GM21367 (cell line): Measurements from ENCODE around the gene NTRK3.

ENCODE experiments used
- ATAC-seq: cut with Tn5 transposase; IDR thresholded peaks from one replicate; pipeline ENCODE4 v1.9.1; 2021; ENCODE audit not compliant: unreplicated experiment

The NTRK3 gene

DNA sequence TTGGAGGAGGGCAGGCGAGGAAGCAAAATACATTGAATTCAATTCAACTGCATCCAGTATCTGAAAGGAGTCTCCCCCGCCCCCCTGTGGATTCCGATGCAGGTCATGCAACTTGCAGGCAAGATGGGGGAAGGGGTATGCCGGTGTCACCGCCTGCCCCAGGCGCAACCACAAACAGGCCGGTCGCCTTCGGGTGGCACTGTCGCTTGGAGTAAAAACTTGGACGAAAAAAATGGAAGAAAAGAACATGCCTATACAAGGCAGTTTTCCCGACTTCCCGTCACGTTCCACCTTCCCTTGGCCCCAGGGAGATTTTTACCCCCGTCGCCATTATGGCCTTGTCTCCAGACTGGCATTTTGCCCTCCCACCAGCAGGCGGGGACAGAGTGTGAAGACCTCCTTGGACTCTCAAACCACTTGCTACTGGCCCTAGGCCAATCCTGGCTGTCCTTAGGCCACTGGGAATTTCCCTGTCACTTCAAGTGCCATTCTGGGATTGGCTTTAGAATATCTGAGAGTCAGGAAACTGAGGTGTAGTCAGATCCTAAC, 1.6 kb upstream of the NTRK3 start:
- no peak for ATAC-seq

DNA sequence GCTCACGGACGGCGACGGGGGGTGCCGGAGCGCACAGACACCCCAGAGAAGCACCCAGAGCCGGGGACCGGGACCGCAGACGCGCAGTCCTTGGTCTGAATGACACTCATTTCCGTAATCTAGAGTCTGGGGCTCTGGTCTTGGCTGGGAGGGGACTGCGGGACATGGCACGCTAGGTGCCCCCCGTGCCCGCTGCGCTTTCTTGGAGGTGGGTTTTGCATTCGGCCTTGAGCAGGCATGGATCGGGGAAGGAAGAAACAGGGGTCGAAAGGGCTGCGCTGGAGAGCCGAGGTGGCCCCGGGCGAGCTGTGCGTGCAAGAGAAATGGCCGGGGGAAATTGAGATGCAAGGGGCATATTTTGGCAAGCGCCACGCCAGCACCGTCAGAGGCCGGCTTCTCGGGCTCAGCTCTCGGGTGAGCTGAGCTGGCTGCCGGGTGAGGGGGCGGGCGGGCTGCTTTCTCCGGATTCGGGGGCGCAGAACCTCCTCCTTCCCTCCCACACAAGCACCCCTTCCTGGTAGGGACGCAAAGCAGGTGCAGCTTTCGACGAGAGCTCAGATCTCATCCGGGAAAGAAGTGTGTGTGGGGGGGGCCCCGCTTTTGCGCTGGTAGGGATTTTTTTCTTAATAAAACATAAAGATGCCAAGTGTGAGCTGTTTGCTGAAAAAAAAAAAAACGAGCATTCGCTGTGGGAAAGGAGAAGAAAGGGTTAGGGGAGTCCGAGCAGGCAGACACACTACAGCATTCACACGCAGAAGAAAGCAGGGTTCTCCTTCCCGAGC, 963 bp upstream of the NTRK3 start:
- no peak for ATAC-seq

DNA sequence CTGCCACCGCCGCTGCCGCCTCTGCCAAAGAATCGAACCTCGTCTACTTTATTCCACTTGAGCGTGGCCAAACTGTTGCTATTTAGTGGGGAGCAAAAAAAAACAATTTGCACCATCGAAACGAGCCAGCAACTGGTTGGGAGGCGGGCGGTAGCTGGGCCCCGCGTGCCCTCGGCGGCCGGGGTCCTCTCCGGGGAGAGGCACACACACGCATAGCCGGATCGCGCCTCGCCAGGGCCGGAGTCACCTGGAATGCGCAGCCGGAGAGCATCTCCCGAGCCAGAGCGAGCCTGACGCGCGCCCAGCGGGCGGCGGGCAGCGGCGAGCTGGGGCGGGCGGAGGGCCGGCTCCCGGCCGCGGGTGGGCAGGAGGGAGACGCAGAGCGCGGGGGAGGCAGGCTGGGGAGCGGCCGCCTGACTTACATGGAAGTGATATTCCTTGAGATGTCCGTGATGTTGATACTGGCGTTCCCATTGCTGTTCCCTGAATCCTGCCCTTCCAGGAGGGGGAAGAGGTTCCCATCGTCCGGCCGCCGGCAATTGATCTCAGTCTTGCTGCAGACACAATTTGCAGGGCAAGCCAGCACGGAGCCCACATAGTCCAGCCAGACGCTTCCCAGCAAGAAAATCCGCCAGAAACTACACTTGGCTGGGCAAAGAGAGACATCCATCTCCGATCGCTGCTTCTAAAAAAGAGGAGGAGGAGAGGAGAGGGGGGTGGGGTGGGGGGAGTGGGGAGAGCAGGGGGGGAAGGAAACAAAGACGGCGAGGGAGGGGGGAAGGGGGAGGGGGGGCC, 858 bp downstream of the NTRK3 start:
- no peak for ATAC-seq

DNA sequence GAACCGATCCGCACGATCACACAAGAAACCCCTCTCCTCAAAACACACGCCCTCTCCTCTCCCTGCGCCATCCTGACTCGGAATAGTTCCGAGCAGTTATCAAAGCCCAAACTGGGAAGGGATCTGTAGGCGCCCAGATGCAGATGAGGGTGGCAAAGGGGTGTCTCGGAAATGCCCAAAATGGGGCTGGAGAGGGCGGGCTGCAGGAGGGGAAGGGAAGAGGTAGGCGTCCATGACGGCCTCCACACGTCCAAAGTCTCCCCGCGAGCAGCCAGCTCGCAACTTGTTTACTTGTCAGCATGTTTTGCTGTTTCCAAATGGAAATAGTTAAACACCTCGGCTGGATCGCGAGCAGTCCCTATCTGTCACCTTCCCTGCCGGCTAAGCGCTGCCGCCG, 1.5 kb downstream of the NTRK3 start:
- no peak for ATAC-seq

DNA sequence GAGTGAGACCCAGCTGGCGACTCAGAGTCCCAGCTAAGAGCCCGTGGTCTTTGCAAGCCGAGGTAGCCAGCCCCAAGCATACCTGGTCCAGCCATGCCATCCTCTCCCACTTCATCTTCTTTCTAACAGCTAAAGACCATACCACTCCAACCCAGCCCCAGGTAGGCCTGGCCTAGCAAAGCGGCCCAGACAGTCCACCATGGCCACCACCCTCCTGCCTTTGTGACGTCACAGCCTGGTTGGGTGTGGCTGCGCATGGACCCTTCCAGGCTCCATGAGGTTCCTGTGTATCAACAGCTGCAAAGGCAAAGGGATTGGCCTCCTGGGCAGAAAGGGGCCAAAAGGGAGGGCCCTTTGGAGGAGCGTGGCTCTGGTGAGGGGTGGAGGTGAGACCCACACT, 4.1 kb downstream of the NTRK3 start:
- ATAC-seq: no peak

DNA sequence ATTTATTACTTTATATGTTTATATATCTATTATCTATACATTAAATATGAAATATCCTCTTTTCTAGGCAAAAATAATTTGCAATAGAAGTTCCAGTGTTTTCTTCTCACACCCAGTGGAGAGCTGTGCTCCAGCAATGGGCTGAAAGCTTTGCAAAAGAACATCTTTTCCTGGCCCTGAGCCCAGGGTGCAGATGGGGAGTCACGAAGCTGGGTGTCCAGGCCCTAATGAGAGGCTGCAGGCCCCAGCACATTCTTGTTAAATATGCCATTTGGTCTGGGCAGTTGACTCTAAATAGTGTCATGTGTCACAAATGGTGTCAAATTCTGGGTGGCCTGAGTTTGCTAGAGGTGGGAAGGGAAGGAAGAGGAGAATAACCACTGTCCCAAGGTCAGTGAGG, 5.7 kb downstream of the NTRK3 start:
- ATAC-seq: no peak

DNA sequence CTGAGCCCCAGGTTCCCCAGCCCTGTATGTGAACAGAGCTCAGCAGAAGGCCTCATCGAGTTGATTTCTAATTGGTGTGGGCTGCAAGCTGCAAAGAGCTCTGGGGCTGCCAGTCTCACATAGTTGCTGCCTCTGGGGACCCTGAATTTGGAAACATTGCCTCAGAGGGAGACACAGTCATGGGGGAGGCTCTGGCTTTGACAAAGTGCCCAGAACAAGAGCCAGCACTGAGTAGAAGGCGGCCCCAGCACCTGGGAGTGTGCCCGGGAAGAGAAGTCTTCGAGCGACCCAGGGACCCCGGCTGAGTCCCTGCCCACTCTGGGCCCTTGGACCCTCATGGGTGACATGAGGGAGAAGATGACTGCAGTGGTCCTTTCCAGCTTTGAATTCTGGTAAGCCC, 7.3 kb downstream of the NTRK3 start:
- ATAC-seq: no peak

DNA sequence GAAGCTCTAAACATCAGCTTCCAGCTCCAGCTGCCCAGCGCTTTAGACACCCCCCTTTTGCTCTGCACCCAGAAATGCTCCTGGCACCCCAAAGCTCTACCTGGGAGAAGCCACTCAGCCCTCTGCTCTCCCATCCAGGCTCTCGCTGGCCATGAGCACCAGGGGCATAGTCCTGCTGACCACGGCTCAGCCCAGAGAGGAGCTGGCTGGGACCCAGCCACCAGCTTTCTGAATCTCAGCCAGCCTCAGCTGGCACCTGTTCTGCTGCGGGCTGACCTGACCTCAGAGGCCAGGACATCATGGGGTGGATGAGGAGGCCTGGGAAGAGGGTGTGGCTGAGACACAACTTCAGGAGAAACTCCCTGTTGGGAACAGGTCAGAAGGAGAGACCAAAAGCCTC, 8.6 kb downstream of the NTRK3 start:
- no peak for ATAC-seq

DNA sequence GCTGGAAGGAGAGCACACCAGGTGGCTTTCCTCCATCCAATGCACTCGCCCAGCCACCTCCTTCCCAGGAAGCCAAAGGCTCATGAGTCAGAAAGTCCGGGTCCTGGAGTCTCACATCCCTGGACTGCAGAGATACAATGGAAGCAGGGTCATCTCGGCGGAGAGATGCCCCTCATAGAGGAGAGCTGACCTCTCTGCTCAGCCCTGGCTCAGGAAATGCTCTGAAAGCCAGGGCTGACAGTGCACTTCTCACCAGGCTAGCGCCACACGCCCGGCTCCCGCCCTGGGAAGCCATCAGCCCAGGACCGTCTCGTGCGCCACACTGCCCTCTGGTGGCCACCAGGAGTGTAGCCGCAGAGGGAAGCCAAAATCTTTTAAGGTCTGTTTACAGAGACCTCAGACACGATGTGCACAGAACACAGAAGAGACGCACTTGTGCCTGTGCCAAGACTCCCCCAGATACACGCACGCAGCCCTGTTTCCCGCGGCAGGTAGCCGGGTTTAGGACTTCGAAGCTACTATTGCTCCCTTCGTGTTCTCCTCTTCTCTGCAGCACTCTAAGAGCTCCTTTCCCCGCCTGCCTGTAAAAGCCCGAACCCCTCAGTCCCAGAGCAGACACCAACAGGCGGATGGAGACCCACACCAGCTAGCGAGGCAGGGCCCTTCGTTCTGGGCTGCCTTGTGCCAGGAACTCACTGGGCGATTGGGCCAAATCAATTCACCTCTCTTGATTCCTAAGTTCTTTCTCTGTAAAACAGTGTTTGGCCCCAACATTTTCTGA, 9.7 kb downstream of the NTRK3 start:
- peak; percentile 73 for ATAC-seq

DNA sequence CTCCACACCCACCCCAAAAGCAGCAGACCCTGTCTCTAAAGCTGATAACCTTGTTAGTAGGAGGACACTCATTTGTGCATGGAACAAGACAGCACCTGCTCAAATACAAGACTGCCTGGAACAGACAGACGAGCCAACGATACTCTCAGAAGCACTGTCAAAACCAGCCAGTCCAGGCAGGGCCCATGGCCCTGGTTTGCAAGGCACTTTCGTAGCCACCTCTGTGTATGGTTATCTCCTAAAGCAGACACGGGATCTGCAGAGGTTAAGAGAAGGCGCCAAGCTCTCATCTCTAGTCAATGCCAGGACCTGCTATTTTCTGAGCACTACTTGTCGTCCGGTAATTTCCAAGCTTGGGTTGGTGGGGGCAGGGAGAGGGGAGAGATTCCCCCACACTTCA, 10.5 kb downstream of the NTRK3 start:
- ATAC-seq: no peak

DNA sequence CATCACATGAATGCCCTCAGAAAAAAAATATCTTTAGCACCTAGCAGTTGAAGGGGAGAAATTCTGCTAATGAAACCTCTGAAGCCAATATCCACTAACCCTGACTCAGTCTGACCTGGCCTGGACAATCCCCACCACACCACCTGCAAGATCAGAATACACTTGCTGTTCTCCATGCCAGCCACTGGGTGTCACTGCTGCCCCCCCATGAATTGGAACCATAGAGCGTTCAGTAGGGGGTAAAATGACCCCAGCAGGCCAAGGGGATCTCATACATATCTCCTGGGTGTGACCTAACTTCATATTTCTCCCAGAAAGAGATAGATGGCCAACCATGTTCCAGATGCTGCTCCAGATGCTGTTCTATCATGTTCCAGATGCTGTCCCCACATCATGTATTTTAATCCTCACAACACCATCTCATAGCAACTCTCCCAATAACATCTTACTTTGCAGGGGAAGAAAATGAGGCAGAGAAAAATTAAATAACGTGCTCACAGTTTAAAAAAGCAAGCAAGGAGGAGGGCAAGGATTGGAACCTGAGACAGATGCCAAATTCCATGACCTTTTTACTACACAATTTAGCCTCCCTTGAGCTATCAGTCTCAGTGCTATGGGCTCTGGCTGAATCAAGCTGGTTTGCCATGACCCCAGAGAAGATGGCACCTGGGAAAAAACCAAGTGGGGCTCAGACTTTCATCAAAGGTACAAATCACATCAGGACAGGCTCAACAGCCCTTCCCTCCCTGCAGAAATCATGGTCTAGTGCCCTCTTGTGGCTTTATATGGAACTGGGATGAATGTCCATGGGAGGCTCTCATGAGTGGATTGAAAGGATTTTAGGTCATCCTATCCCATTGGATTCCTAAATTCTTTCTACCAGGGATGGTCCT, 12.4 kb downstream of the NTRK3 start:
- ATAC-seq: peak; percentile 44

DNA sequence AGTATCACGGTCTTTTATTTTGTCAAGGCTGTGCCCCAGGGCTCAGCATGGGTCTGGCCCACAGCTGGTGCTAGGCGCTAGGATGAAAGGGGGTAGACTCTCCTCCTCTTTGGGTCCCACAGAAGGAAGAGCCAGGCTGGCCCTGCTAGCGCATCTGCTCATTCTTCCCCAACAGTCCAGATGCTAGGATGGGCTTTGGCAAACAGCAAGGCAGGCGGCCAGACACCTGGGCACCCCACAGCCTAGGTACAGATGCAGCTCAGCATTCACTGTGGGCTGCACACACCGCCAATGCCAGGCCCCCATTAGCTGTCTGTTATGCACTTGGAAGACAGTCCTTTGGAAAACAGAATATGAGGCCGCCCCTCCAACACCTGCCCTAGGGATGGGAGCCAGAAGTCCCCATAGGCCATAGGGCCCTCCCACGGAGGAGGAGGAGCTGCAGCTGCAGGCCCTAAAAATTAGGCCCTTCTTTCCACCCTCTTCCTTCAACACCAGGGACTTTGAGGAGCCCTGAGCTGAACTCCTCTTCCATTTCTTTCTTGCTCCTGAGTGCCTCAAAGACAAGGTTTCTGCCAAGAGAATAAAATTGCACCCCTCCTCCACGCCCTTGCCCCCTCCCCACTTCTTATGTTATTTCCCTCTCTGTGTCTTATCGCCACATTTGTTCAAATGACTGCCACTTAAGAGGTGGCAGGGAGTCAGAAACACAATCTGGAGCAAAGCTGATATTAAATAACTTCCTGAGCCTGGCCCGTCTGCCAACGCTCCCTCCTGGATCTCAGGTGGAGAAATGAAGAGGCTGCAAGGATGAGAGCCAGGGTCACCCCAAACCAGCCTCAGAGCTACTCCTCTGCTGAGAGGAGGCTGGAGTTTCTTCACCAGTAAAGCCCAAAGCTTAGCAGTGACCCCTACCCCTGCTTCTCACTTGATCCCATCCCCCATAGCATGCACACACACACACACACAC, 13.7 kb downstream of the NTRK3 start:
- no peak for ATAC-seq

DNA sequence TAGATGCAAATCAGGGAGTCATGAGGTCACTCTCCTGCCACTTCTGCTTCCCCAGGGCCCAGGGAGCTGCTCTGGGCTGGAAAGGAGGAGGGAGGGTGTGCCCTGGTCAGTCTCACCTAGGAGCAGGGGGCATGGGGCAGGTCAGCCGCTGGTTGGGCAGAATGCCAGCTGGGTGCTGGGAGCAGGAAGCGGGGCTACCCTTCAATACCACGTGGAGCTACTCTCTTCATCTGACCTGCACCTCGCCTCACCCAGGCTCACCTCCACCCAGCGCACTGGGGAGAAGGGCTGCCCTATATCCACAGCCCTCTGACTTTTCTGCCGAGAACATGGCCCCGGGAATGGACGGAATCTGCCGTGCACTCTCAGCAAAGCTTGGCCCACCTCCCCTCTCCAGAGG, 15.1 kb downstream of the NTRK3 start:
- no peak for ATAC-seq

DNA sequence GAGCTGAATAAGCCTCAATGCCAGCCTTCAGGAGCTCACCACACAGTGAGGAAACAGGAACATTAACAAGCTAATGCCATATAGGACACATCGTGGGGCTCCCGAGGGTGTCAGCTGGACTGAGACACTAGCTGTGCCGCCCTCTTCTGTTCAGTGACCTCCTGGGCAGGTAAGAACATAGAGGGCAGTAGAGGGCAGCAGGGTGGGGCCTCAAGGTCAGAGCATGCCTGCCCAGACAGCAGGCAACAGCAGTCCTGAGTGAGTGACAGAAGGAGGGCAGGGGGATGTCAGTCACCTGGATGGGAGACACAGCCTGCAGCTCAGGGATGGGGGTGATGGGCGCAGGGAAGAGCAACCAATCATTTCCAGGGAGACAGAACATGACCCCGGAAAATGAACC, 15.5 kb downstream of the NTRK3 start:
- ATAC-seq: no peak

DNA sequence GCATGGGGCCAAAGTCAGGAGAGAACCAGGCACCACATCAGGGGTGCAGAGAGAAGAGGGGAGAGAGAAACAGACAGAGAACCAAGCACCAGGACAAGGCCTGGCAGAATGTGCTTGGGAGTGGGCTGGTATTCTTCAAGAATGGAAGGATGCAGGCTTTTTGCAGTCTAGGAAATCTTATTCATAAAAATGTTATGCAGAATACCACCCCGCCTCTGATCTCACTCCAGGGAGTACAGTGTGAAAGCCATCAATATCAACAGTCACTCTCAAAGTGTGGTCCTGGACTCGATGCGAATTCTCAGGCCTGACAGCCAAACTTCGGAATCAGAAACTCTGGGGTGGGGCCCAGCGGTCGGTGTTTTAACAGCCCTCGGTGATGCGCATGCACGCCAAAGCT, 16.9 kb downstream of the NTRK3 start:
- no peak for ATAC-seq

DNA sequence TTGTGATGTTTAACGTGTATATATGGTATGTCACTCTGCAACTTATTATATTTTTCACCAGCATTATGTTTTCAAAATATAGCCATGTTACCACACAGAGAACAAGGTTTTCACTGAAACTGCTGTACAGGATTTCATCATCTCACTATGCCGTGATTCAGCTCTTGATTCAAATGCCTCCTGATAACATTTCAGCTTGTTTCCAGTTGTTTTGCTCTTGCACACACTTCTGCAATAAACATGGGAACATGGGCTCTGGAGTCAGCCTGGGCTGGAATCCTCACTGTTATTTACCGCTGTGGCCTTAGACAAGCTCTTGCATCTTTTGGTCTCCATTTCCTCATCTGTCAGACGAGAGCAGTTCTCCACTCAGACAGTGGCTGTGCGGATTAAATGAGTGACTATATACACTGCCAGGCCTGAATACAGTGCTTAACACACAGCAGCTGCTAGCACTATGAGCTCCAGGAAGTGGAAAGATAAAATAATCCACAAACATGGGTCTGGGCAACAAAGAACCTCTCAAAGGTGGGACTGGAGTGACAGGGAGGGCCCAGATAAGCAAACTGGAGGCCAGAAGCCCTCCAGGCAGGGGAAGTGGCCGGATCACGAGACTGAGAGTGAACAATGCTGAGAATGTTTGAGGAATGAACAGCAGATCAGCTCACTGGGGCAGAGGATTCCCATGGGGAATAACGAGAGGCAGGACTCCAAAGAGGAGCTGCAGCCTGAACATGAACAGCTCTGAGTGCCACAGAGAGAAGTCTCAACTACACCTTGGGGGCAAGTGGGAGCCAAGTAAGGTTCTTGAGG, 17.7 kb downstream of the NTRK3 start:
- ATAC-seq: no peak

DNA sequence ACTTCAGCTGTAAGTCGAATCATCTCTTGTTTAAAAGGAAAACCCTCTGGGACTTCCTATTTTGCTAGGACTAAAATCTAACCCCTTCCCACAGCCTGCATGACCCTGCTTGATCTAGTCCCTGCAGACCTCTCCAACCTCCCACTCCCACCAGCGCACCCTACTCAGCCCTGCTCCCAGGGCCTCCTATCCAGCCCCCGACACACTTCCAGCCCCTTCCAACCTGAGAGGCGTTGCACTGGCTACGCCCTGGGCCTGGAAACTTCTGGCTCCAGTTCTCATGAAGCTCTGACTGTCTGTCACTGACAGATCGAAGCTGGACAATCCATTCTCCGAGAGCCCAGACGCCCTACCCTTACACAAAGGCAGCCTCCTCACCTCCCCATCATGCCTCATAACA, 21.8 kb downstream of the NTRK3 start:
- ATAC-seq: no peak

DNA sequence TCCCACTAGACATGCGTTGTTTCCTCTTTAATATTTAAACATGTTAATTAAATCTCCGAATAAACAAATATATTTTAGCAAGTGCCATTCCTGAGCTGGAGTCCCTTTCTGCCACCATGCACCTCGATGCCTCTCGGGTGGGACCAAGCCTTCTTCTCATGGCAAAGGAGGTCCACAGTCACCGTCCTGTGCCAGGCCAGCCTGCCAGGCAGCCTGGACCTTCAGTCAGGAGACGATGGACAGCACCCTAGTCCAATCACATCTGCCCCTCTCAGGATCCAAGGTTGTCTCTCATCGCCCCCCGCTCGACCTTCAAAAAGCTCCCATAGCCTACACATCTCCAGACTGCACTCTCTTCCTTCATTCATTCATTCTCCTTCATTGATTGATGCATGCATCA, 22.6 kb downstream of the NTRK3 start:
- ATAC-seq: no peak
